Measurements from ENCODE around the gene TRAPPC6A. TPM values are rescaled to one million over a fixed set of nuclear protein-coding genes. Genes with fewer than 3 reads are reported as not detected.

TRAPPC6A gene
- total RNA-seq, 1 experiment from 2014 or later: 59.9 TPM

- Histone ChIP-seq H3K79me2 (ENCODE audit: insufficient read depth, low read length) (no peaks in the 10 kb centered on the region), H2AK5ac (ENCODE audit: insufficient read length, low read length) (no peak overlapping the region), H4K5ac (ENCODE audit: insufficient read length, low read depth, low read length) (no peak overlapping the region), H3K9me3 (ENCODE audit: control insufficient read depth, low read depth, low read length) (no peaks in the 10 kb centered on the region), H3K4me1 (ENCODE audit: insufficient read depth, low read length) (no peaks in the 10 kb centered on the region), H3T11ph (ENCODE audit: low read length) (no peak overlapping the region), H4K8ac (replicated peaks; ENCODE audit: insufficient read length, low read depth, low read length) (no peak overlapping the region), H2BK20ac (ENCODE audit: low read depth, low read length, poor library complexity, severe bottlenecking) (no peak overlapping the region), H4K91ac (ENCODE audit: insufficient read length, low read depth, low read length) (no peak overlapping the region), H2BK5ac (ENCODE audit: insufficient read length, low read length) (no peak overlapping the region), H2BK15ac (ENCODE audit: low read depth, low read length) (no peak overlapping the region), H3K27ac (ENCODE audit: insufficient read length, low read depth, low read length) (no peak overlapping the region), H3K18ac (ENCODE audit: insufficient read length, low read depth, low read length) (no peak overlapping the region), H3K14ac (ENCODE audit: insufficient read depth, low read length) (no peak overlapping the region; the same call in 1 of the 2 replicates), H3K23me2 (ENCODE audit: insufficient read length, low read depth, low read length, poor library complexity, severe bottlenecking) (no peaks in the 10 kb centered on the region), H3K4me2 (ENCODE audit: insufficient read depth, insufficient read length, low read length) (no peak overlapping the region), H3K56ac (ENCODE audit: insufficient read length, low read depth, low read length) (no peak overlapping the region), H3K27me3 (ENCODE audit: insufficient read depth, low read length) (no peaks in the 10 kb centered on the region), H2BK120ac (ENCODE audit: low read depth, low read length, poor library complexity, severe bottlenecking) (no peak overlapping the region), H3K9ac (ENCODE audit: extremely low read depth, insufficient read length, low read length) (no peak overlapping the region), H4K20me1 (ENCODE audit: control insufficient read depth, insufficient read depth, insufficient read length) (no peaks in the 10 kb centered on the region), H3K23ac (ENCODE audit: insufficient read length, low read depth, low read length) (no peak overlapping the region), H2AFZ (ENCODE audit: low read length) (no peak overlapping the region), H2BK12ac (ENCODE audit: insufficient read length, low read depth, low read length) (no peak overlapping the region), H3K79me1 (ENCODE audit: insufficient read depth, low read depth, low read length, poor library complexity, severe bottlenecking) (no peaks in the 10 kb centered on the region), H3K4ac (ENCODE audit: low read depth, low read length) (no peak overlapping the region)
- Mint-ChIP-seq H3K36me3 (ENCODE audit: insufficient read depth in 1 of 3, low read depth in 3 of 3) (peaks cover 10 to 29% (median 27%) of the 10 kb centered on the region in 3 experiments; a peak in 6 of 7 replicates), H3K27ac (no peak overlapping the region), H3K4me1 (no peaks in the 10 kb centered on the region), H3K4me3 (no peak overlapping the region), H3K27me3 (ENCODE audit: low read depth) (no peaks in the 10 kb centered on the region; the same call in 1 of the 2 replicates), H3K9me3 (no peaks in the 10 kb centered on the region)
- TF ChIP-seq CTCF (conservative IDR thresholded peaks at IDR 0.05): no peak
- no peak for DNase-seq
- WGBS (ENCODE audit: extremely low coverage, insufficient read length, low lambda C conversion rate): no CpG with 5 or more reads among the region's 53 CpGs
These were observed 33.4 kb downstream of the TRAPPC6A start for GRCh38 chr19:45144431-45145269.

All from H9 (cell line).